ENCODE measurements around the gene L3MBTL2.

The L3MBTL2 gene

GRCh38 chr22:41280065-41280464 lies 75.0 kb downstream of the L3MBTL2 start:
- no peak for DNase-seq

- DNase-seq, result no peak
These were observed 75.7 kb downstream of the L3MBTL2 start for GRCh38 chr22:41280854-41281253.

Measured in NCI-H2081 treated with DMSO at 0.1 percent for 48 hours (cell line).